Measurements from ENCODE around the gene URI1. TPM values are rescaled to one million over a fixed set of nuclear protein-coding genes. Genes with fewer than 3 reads are reported as not detected.

Gene URI1
- total RNA-seq, 2 donors from 2014 or later, result 38.2 to 60.7 TPM

DNA sequence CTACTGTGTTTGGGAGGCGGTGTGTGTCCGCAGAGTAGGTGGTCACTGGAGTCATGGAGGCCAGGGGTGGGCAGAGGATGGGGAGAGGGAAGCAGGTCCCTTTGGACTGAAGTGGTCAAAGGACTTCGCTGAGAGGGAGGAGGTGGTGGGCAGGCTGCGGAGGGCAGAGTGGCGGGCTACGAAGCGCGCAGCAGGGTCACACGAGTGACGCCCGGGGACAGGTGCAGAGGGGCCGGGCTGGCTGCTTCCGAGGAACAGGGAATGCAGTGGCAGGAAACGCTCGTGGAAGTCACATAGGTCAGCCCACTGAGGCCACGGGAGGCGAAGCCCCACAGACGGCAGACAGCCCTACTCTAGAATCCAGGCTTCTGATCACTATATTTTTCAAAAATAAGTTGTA, 111.5 kb downstream of the URI1 start:
- WGBS, 2 donors, result 76 to 83% methylated on average over 17 to 18 of the region's 18 CpGs

DNA sequence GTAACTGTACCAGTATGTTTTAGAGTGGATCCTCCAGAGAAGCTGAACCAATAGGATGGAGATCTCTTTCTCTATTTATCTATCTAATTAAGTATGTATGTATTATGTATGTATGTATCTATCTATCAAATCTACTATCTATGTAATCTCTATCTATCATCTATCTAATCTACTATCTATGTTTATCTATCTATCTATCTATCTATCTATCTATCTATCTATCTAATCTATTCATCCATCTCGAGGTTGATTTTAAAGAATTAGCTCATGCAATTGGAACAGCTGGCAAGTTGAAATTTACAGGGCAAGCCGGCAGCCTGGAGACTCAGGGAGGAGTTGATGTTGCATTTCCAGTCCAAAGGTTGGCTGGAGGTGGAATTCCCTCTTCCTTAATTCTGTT, 112.2 kb downstream of the URI1 start:
- Histone ChIP-seq H3K4me3 (no peak overlapping the region), H3K9me3 (no peaks in the 10 kb centered on the region), H3K27ac (no peak overlapping the region), H3K4me1 (no peaks in the 10 kb centered on the region), H3K27me3 (no peaks in the 10 kb centered on the region), H3K36me3 (replicated peaks in 1 of 2; ENCODE audit: insufficient read depth in 1 of 2, low read depth in 2 of 2) (no peaks in the 10 kb centered on the region)
- ATAC-seq (no peak), DNase-seq (no peak)
- intact Hi-C loops (cut with DNase I), result no loop called here
- 55 to 63% methylated on average over 2 of the region's 2 CpGs for WGBS, 2 donors
- TF ChIP-seq POLR2A (IDR thresholded peaks at IDR 0.05), result no peak

More for the DNA sequence above, 111.5 kb downstream of the URI1 start:
- H3K36me3 ChIP-seq (replicated peaks in 1 of 2; ENCODE audit: insufficient read depth in 1 of 2, low read depth in 2 of 2), result no peaks in the 10 kb centered on the region
- no peaks in the 10 kb centered on the region for H3K4me1 ChIP-seq
- intact Hi-C loops (cut with DNase I), result no loop called here
- DNase-seq (no peak), ATAC-seq (no peak)
- no peak for TF ChIP-seq POLR2A (IDR thresholded peaks at IDR 0.05)
- TF ChIP-seq, protein P1, sequence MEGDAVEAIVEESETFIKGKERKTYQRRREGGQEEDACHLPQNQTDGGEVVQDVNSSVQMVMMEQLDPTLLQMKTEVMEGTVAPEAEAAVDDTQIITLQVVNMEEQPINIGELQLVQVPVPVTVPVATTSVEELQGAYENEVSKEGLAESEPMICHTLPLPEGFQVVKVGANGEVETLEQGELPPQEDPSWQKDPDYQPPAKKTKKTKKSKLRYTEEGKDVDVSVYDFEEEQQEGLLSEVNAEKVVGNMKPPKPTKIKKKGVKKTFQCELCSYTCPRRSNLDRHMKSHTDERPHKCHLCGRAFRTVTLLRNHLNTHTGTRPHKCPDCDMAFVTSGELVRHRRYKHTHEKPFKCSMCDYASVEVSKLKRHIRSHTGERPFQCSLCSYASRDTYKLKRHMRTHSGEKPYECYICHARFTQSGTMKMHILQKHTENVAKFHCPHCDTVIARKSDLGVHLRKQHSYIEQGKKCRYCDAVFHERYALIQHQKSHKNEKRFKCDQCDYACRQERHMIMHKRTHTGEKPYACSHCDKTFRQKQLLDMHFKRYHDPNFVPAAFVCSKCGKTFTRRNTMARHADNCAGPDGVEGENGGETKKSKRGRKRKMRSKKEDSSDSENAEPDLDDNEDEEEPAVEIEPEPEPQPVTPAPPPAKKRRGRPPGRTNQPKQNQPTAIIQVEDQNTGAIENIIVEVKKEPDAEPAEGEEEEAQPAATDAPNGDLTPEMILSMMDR (IDR thresholded peaks at IDR 0.05), result no peak
- no peaks in the 10 kb centered on the region for H3K9me3 ChIP-seq
- H3K4me3 ChIP-seq, result no peak overlapping the region
- H3K27ac ChIP-seq, result no peak overlapping the region
- no peaks in the 10 kb centered on the region for H3K27me3 ChIP-seq

DNA sequence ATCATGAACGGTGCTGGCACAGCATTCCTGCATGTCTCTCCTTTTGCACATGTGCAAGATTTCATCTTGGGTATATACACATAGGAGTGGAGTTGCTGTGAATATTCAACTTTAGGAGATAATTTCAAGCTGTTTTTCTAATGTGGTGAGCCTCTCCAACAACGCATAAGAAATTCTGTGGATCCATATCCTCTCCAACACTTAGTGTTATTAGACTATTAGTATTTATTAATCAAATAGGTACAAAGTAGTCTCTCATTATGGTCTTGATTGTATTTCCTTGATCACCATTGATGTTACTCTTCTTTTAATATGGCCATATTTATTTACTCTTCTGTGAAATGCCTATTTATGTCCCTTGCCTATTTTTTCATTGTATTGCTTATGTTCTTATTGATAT, 114.5 kb downstream of the URI1 start:
- 91% methylated on average over 2 of the region's 2 CpGs for WGBS, 2 donors
- no peak for TF ChIP-seq POLR2A (IDR thresholded peaks at IDR 0.05)
- TF ChIP-seq, protein P1 (IDR thresholded peaks at IDR 0.05), result no peak
- DNase-seq (no peak), ATAC-seq (no peak)
- no peaks in the 10 kb centered on the region for H3K27me3 ChIP-seq
- H3K36me3 ChIP-seq (replicated peaks in 1 of 2; ENCODE audit: insufficient read depth in 1 of 2, low read depth in 2 of 2), result no peaks in the 10 kb centered on the region
- no peaks in the 10 kb centered on the region for H3K9me3 ChIP-seq
- intact Hi-C loops (cut with DNase I), result no loop called here
- no peak overlapping the region for H3K4me3 ChIP-seq
- H3K27ac ChIP-seq, result no peak overlapping the region
- H3K4me1 ChIP-seq, result no peaks in the 10 kb centered on the region

DNA sequence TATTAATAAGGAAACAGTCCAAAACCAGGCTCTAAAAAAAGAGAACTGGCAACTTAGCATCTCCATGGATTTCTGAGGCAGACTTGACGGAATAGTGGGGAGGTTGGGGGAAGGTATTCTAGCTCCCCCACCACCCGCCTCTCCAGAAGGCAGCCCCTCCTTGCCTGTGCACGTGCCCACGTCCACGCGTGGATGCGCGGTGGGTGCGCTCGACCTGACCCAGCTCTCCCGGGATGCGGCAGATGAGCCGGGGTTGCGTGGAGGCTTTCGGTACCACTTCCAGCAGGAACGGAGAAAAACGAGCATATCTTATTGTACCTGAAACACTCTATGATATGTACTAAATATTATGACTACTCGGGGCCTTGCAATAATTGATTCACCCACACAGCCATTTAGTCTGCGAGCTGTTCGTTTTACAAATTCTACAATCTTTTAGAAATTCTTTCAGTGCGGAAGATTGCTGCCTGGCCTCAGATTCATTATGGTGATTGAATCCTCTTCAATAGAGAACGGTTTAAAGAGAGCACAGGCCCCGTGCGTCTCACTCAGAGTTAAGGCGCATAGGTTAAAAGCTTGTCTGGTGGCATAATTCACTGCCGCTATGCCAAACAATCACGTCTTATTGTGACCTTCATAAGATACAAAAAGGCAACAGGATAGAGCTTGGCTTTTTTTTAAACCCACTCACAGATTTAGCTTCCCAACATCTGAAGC, 117.9 kb downstream of the URI1 start:
- Histone ChIP-seq H3K9me3 (no peaks in the 10 kb centered on the region), H3K4me3 (no peak overlapping the region), H3K27ac (no peak overlapping the region), H3K27me3 (no peaks in the 10 kb centered on the region), H3K36me3 (replicated peaks in 1 of 2; ENCODE audit: insufficient read depth in 1 of 2, low read depth in 2 of 2) (no peaks in the 10 kb centered on the region), H3K4me1 (no peaks in the 10 kb centered on the region)
- TF ChIP-seq, protein P1 (IDR thresholded peaks at IDR 0.05), result no peak
- ATAC-seq (no peak), DNase-seq (no peak)
- intact Hi-C loops (cut with DNase I), result no loop called here
- 74 to 82% methylated on average over 27 of the region's 27 CpGs for WGBS, 2 donors

DNA sequence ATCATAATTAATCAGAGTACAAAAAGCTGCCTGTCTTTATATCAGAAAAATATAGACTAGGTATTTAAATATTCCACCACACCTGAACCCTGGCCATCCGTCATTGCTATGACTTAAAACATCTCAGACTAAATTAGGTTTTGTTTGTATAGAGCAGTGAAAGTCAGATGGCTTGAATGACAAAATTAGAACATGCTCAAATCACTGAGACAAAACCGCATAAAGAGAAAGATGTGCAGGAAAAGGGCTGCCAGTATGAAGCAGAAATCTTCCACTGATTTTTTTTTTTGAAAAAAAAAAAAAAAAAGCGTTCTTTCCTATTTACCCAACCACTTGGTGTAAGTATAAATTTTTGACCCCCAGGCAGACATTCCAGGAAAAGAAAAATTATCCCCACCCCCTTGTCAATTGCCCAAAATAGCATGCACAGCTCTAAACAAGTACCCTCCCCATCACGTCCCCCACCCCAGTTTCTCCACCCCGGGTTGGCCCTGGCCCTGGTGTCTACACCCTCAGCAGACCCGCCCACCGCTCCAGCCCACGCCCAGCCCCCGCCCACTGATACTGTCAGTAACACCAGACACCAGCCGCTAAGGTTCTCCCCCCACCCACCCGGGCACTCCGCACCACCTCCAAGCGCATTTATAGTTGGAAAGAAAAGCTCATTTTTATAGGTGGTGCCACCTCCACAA, 118.6 kb downstream of the URI1 start:
- DNase-seq, result no peak
- H3K27ac ChIP-seq, result no peak overlapping the region
- no peak for ATAC-seq
- no peaks in the 10 kb centered on the region for H3K27me3 ChIP-seq
- H3K4me1 ChIP-seq, result no peaks in the 10 kb centered on the region
- intact Hi-C loops (cut with DNase I), result no loop called here
- WGBS, 2 donors, result 65 to 66% methylated on average over 13 of the region's 13 CpGs
- H3K4me3 ChIP-seq, result no peak overlapping the region
- H3K9me3 ChIP-seq, result no peaks in the 10 kb centered on the region
- TF ChIP-seq, protein P1 (IDR thresholded peaks at IDR 0.05), result no peak
- no peak for TF ChIP-seq POLR2A (IDR thresholded peaks at IDR 0.05)
- no peaks in the 10 kb centered on the region for H3K36me3 ChIP-seq (replicated peaks in 1 of 2; ENCODE audit: insufficient read depth in 1 of 2, low read depth in 2 of 2)

Data from body of pancreas (tissue), 4 donors.